Measurements from ENCODE around the gene BCAM. TPM values are rescaled to one million over a fixed set of nuclear protein-coding genes. Genes with fewer than 3 reads are reported as not detected.
A peak's percentile ranks its signal among the peaks of the same experiment; 100 is the strongest.

Gene BCAM
- total and polyA plus RNA-seq, 2 donors (not counting 1 experiment from before 2014, with no cell fraction given) = 12.2 to 20.3 TPM

GRCh38 chr19:44772959-44773358 is 35.9 kb upstream of the BCAM start:
- Histone ChIP-seq H3K4me3 (replicated peaks in 1 of 4; ENCODE audit: control extremely low read depth in 1 of 4, insufficient read depth in 1 of 4, low read depth in 3 of 4, low read length in 4 of 4) (no peak overlapping the region), H3K9me3 (ENCODE audit: control insufficient read depth, insufficient read depth, low read depth, low read length) (no peaks in the 10 kb centered on the region), H3K9ac (ENCODE audit: insufficient read depth, low read length) (no peak overlapping the region), H3K79me2 (ENCODE audit: control insufficient read depth, insufficient read depth, low read length) (no peaks in the 10 kb centered on the region), H3K36me3 (ENCODE audit: control insufficient read depth, insufficient read depth, low read length) (no peaks in the 10 kb centered on the region), H3K4me1 (ENCODE audit: control insufficient read depth, extremely low read depth, insufficient read depth, low read length) (peaks cover 13% of the 10 kb centered on the region), H2AFZ (ENCODE audit: low read length) (no peak overlapping the region), H3K27ac (ENCODE audit: insufficient read depth, low read length) (no peak overlapping the region), H3K4me2 (ENCODE audit: extremely low read depth, insufficient read depth, low read length) (no peak overlapping the region), H4K20me1 (ENCODE audit: control insufficient read depth, extremely low read depth, insufficient read depth, low read length) (no peaks in the 10 kb centered on the region), H3K27me3 (ENCODE audit: control insufficient read depth, insufficient read depth, low read length) (no peaks in the 10 kb centered on the region)
- DNase-seq (ENCODE audit: low read depth in 2 of 2) = peak; percentile 34 to 74
- TF ChIP-seq CTCF (conservative IDR thresholded peaks at IDR 0.05 in 1 of 2, IDR thresholded peaks at IDR 0.05 in 1 of 2; ENCODE audit: low read depth in 1 of 2, low read length in 2 of 2) = no peak
- no peak for TF ChIP-seq EZH2 (IDR thresholded peaks at IDR 0.05; ENCODE audit: low read length, missing control alignments)

- Histone ChIP-seq H3K27ac (ENCODE audit: insufficient read depth, low read length) (no peak overlapping the region), H3K79me2 (ENCODE audit: control insufficient read depth, insufficient read depth, low read length) (no peaks in the 10 kb centered on the region), H3K9me3 (ENCODE audit: control insufficient read depth, insufficient read depth, low read depth, low read length) (no peaks in the 10 kb centered on the region), H3K9ac (ENCODE audit: insufficient read depth, low read length) (no peak overlapping the region), H3K4me3 (replicated peaks in 1 of 4; ENCODE audit: control extremely low read depth in 1 of 4, insufficient read depth in 1 of 4, low read depth in 3 of 4, low read length in 4 of 4) (no peak overlapping the region), H3K36me3 (ENCODE audit: control insufficient read depth, insufficient read depth, low read length) (no peaks in the 10 kb centered on the region), H2AFZ (ENCODE audit: low read length) (no peak overlapping the region), H3K4me2 (ENCODE audit: extremely low read depth, insufficient read depth, low read length) (no peak overlapping the region), H3K27me3 (ENCODE audit: control insufficient read depth, insufficient read depth, low read length) (no peaks in the 10 kb centered on the region), H4K20me1 (ENCODE audit: control insufficient read depth, extremely low read depth, insufficient read depth, low read length) (no peaks in the 10 kb centered on the region), H3K4me1 (ENCODE audit: control insufficient read depth, extremely low read depth, insufficient read depth, low read length) (peaks cover 13% of the 10 kb centered on the region)
- TF ChIP-seq CTCF (conservative IDR thresholded peaks at IDR 0.05 in 1 of 2, IDR thresholded peaks at IDR 0.05 in 1 of 2; ENCODE audit: low read depth in 1 of 2, low read length in 2 of 2) (no peak), EZH2 (IDR thresholded peaks at IDR 0.05; ENCODE audit: low read length, missing control alignments) (no peak)
- no peak for DNase-seq (ENCODE audit: low read depth in 2 of 2)
These were observed 33.1 kb upstream of the BCAM start for GRCh38 chr19:44775676-44776240.

- Histone ChIP-seq H3K27ac (ENCODE audit: insufficient read depth, low read length) (no peak overlapping the region), H3K27me3 (ENCODE audit: control insufficient read depth, insufficient read depth, low read length) (no peaks in the 10 kb centered on the region), H3K9me3 (ENCODE audit: control insufficient read depth, insufficient read depth, low read depth, low read length) (no peaks in the 10 kb centered on the region), H3K4me3 (replicated peaks in 1 of 4; ENCODE audit: control extremely low read depth in 1 of 4, insufficient read depth in 1 of 4, low read depth in 3 of 4, low read length in 4 of 4) (no peak overlapping the region), H4K20me1 (ENCODE audit: control insufficient read depth, extremely low read depth, insufficient read depth, low read length) (no peaks in the 10 kb centered on the region), H3K9ac (ENCODE audit: insufficient read depth, low read length) (no peak overlapping the region), H3K4me1 (ENCODE audit: control insufficient read depth, extremely low read depth, insufficient read depth, low read length) (peaks cover 13% of the 10 kb centered on the region), H3K36me3 (ENCODE audit: control insufficient read depth, insufficient read depth, low read length) (no peaks in the 10 kb centered on the region), H3K79me2 (ENCODE audit: control insufficient read depth, insufficient read depth, low read length) (no peaks in the 10 kb centered on the region), H2AFZ (ENCODE audit: low read length) (no peak overlapping the region), H3K4me2 (ENCODE audit: extremely low read depth, insufficient read depth, low read length) (no peak overlapping the region)
- TF ChIP-seq EZH2 (IDR thresholded peaks at IDR 0.05; ENCODE audit: low read length, missing control alignments) (no peak), CTCF (conservative IDR thresholded peaks at IDR 0.05 in 1 of 2, IDR thresholded peaks at IDR 0.05 in 1 of 2; ENCODE audit: low read depth in 1 of 2, low read length in 2 of 2) (no peak)
- no peak for DNase-seq (ENCODE audit: low read depth in 2 of 2)
These were observed 32.4 kb upstream of the BCAM start for GRCh38 chr19:44776402-44777096.
